ENCODE data around the gene HIPK2.

DNA sequence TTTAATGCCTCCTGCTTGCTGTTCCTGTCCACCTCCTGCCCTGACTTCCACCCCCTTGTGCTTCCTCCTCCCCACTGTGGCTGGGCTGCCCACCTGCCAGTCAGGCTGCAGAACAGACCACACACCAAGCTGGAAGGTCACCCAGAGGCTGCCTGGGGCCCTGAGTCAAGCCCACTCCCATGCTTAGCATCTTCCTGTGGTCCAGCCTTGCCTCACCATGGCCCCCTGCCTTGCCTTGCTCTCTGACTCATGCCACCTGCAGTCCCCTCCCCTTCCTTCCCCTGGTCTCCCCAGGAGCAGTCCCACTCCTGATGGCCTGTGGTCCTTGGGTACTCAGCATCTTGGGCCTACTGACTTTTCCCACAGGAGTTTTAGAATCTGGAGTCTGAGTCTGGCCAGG is 252.0 kb downstream of the HIPK2 start:
- TF ChIP-seq, protein P1, sequence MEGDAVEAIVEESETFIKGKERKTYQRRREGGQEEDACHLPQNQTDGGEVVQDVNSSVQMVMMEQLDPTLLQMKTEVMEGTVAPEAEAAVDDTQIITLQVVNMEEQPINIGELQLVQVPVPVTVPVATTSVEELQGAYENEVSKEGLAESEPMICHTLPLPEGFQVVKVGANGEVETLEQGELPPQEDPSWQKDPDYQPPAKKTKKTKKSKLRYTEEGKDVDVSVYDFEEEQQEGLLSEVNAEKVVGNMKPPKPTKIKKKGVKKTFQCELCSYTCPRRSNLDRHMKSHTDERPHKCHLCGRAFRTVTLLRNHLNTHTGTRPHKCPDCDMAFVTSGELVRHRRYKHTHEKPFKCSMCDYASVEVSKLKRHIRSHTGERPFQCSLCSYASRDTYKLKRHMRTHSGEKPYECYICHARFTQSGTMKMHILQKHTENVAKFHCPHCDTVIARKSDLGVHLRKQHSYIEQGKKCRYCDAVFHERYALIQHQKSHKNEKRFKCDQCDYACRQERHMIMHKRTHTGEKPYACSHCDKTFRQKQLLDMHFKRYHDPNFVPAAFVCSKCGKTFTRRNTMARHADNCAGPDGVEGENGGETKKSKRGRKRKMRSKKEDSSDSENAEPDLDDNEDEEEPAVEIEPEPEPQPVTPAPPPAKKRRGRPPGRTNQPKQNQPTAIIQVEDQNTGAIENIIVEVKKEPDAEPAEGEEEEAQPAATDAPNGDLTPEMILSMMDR (IDR thresholded peaks at IDR 0.05), result no peak
- no peak for TF ChIP-seq POLR2A (IDR thresholded peaks at IDR 0.05)

Measured in body of pancreas (tissue), 4 donors.